GM19328 (cell line): ENCODE data around the gene FLT1.
A peak's percentile ranks its signal among the peaks of the same experiment; 100 is the strongest.

ENCODE experiments used
- ATAC-seq: cut with Tn5 transposase; IDR thresholded peaks from one replicate; pipeline ENCODE4 v1.9.1; 2021; ENCODE audit warnings: mild to moderate bottlenecking, moderate library complexity; ENCODE audit not compliant: unreplicated experiment

Gene FLT1

DNA sequence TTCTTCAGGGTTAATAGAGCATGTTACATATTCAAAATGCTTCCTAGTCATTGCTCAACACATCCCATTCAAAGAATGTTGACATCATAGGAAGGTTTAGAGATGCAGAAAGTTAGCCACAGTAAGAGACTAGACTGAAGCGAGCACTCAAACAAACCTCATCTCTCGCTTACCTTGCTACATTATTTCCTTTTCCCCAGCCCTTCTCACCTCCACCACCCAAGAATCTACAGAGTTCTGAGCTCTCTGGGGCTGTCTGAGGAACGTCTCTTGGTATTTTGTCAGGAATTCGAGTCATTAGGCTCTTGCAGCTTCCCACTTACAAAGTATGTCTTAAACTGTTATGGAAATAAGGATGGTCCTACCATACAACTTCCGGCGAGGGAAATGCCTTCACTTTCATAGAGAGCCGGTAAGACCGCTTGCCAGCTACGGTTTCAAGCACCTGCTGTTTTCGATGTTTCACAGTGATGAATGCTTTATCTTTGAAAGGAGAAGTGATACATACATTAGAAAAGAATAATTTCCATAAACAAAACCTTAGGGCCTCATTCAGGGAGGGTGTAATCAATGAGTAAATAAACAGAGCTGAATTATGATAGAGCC is 65.1 kb downstream of the FLT1 start:
- peak; percentile 87 for ATAC-seq

DNA sequence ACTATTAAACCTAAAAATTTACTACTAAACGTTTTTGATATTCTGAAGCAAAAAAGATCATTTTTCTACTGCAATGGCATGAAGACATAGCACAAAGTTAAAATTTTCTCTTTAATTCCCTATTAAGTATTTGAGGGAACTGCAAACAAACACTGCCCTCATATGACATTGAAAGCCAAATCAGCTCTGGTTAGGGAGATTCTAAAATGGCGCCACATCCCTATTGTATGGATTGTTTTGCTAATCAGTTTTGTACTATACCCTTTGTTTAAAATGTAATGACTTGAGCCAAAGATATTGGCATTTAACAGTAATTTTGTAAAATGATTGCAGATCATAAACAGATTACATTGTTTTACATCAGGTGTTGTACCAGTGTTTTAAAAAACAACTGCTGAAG is 65.8 kb downstream of the FLT1 start:
- no peak for ATAC-seq

DNA sequence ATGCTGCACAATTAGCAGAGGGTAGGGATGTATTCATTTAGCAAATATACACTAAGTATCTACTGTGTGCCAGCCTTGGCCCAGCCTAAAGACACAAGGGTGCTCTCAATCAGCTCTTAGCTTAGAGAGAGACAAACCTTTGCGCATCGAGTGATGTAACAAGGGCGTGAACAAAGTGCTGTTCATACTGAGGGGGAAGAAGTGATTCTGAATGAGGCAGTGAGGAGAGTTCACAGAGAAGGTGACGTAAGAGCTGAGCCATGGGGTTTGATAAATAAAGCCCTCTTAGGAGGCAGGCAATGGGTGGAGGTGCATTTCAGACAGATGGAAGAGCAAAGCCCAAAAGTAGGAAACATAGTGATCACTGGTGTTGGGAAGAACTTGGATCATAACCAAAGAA is 68.5 kb downstream of the FLT1 start:
- ATAC-seq, result no peak

DNA sequence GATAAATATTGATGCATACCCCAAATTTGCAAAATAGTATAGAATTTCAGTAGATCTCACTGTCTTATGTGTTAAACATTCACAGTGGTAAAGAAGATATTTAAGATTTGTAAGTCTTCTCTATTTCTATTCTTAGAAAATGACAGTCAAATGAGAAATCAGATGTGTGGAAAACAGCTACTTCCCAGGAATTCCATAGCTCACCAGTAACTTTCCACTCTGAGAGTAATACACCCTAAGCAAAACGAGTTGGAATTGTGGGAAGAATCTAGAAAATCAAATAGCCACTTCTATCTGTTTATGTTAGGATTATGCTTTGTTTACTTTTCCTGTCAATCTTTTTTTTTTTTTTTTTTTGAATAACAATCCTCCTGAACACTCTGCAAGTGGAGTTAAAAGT is 69.1 kb downstream of the FLT1 start:
- no peak for ATAC-seq

DNA sequence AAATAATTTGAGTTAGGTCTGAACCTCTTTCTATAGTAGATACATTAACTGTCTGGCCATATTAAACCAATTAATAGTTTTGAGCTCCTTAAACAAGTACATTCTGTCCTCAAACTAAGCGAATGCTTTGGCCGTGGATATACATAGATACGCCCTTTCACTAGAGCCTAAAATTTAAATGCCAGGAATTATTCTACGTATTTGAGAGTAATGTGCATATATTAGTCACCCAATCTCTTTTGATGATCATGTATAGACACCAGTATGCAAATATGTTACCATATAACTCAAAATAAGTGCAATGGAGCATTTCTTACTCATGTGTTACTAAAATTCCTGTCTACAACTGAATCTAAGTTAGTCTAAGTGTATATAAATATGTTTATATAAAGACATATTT is 70.4 kb downstream of the FLT1 start:
- no peak for ATAC-seq

DNA sequence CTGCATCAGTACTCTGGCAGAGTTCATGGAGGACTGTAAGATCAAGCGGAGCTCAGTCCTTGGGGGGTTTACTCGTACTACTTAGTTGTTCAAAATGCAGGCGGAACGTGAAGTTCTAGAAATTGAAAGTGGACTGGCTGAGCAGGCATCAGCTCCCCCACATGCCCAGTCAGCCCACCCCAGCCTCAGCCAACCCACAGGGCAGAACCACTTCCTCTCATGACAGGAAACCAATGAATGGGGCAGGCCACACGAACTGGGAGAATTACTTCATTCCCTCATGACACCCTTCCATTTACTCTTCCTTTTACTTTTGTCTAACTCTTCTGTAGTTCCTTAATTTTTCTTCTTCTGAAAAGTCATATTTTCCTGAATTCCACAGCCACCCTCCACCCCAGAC is 71.9 kb downstream of the FLT1 start:
- ATAC-seq, result no peak

DNA sequence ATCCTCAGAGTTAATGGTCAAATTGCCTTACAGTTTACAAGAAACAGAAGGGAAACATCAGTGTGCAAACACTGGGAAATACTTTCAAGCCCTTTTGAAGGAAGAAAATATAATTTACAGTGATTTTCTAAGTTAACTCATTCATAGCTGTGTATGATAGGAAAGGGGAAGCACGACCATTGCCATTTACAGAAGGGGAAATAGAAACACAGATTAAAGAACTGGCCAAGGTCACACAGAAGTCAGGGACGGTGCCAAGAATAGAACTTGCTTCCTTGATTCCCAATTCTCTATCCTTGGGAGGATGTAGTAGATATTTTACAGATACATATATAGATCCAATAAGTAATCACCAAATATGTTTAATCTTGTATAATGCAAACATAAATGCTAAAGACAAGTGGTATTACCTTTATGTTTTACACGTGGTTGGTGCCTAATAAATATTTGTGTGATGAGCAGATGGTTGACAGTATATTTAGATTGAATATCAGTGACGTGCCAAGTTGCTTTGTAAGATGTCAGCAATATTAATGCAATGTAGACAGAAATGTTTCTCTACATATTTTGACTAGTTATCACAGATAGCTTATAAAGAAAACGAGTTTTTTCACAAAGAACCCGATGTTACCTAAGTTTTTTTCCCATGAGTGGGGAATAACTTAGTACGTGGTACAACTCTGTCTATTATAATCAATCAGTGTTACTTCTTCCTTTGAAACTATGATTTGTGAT is 73.1 kb downstream of the FLT1 start:
- ATAC-seq, result no peak

DNA sequence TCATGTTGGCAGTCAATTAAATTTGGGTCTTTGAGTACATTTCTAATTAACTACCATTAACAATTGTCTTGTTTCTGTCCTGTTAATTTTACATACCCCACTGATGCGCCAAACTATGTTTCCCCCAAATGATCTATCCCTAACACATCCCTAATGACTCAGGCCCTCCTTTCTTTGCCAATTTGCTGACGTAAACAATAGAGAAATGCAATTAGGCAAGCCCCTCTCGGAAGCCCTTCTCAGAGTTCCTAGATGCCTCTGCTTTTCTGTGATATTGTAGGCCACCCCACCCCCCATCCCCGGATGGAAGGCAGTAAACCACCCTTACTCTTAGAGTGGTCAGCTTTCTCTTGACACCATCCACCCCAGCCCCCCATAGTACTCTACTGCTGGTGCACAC is 74.2 kb downstream of the FLT1 start:
- no peak for ATAC-seq

DNA sequence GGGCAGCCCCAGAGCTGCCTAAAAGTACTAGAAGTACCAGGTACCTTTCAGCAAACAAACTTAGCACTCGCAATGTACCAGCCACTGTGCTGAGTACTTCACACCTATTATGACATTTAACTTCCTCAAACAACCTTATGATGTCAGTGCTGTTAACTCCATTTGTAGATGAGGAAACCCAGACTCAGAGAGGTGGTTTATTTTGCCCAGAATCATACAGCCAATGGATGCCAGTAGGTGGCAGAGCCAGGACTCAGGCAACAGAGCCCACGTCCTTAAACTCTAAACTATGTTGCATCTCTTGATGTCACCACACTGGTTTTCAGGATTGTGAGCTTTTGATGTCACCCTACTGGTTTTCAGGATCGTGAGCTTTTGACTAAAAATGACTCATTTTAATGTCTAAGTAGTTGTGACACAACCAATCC is 78.9 kb downstream of the FLT1 start:
- ATAC-seq, result no peak

DNA sequence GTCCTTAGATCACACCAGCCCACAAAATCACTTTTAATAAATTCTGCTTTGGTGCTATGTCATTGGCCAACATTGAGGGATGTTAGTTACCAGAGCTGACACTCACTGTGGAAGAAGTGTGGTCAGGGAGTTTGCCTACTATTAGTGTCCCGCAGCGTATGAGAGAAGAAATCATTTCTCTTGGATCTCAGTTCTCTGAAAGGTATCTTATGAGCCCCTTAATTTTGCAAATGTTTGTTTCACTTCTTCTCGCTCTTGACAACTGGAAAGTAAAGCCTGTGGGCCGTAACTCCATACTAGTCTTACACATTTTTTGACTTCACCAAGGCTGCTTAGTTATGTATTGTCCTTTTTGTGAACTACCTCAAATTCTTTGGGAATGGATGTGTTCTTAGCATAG is 80.9 kb downstream of the FLT1 start:
- ATAC-seq, result no peak

DNA sequence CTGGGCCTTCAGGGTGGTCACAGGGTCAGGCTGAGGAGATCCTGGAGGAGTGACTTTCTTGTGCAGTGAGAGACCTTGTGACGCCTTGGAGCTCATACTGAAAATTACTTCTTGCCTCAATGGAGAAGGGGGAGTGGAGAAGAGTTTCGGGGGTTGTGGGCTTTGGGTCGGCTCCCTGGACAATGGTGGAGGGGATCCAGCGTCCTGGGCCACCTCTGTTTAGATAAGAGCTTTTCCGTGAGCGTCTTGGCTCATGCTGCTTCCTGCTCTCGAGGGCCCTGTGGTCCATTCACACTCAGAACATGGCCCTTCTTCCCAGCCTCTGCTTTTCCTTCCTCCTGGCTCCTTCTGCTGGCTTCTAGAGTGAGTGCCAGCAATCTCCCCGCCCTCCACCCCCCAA is 81.9 kb downstream of the FLT1 start:
- no peak for ATAC-seq

DNA sequence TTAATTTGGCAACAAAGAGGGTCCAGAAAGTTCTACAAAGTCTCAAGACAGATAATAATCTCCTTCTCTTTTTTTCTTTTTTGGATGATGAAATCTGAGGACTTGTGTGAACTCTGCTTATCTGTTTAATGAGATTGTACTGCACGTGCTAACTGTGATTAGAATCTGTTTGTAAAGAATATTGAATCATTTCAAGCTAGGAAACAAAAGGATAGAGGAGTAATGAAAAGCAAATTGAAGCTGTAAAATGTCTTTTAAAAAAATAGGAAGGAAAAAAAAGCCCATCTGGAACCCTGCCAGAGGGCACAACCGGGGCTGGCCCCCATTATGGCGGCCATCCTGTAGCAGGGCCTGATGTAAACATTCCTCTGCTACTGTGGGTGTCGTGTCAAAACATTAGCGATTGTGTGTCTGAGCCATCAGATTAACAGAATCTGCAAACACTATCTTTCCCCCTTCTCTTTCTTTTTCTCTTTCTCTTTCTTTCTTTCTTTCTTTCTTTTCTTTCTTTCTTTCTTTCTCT is 83.0 kb downstream of the FLT1 start:
- no peak for ATAC-seq

DNA sequence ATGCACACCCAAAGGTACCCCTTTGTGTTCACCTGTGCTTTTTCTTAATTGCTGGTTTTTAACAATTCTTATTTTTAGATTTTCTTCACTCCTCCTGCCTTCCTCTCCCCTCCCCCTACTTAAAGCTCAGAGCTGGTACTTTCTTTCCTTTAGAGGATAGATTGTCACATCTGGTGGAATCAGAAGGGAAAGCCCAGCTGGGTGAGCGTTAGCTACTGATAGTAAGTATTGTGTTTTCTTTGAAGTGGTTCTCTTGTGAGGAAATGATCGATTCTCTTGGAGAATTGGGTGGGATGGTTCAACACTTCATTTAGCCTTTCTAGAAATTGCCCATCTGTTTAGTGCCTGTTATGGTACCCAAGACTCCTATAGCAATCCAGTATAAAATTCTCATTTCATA is 84.8 kb downstream of the FLT1 start:
- no peak for ATAC-seq

DNA sequence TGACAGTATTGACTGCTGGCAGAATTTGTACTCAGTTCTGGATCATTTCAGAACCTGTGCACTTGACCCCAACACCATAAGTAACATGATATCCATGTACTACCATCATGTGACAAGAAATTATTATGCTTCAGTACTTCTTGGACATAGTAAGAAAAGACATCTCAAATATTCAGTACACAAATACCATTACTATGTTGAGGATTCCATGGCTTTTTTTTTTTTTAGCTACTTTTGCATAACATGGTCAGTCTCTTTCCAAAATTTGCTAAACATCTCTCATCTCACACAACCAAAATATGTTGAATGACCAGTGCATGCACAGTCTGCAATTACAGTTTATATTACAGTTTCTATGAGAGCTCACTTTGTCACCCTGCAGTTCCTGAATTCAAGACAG is 85.3 kb downstream of the FLT1 start:
- no peak for ATAC-seq

DNA sequence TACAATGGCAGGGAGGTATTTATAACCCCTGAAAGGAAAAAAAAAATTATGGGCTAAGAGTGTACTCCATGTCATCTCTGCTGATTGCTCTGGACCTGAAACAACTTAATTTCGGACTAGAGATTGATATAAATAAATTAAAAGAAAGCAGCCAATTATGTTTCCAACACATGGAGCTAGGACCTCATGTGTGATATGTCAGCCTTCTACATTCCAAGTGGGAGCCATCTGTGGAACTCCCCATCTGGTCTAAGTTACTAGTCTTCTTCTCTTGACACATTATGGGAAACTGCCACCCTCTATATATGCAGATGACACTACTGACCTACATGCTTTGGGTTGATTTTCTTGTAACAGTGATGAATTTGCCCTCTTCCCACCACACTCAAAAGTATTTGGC is 86.1 kb downstream of the FLT1 start:
- no peak for ATAC-seq

DNA sequence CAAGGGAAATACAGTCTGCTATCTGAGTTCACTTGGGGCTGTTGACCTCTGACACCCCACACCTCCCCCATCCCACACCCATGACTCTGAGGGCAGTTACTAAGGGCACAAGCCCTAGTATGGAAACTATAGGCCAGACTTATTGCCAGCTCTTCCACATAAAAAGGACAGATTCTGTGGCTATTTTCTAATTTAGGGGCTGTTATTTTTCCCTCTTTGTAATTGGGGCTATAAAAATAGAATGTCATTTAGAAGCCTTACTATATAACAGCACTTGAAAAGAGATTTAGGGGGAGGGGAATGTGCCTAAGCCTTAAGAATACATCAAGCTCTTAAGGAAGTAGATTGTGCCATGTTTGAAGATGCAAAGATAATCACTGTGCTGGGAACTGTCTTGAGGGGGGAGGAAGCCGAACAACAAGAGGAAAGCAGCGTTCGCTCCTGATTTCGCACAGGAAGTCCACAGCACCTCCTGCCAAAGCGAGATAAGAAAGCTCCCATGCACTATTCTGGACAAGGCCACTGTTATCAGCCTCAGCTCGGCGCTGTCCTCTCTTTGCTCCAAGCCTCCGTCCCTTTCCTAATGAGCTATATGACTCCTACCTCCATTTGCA is 86.6 kb downstream of the FLT1 start:
- no peak for ATAC-seq

DNA sequence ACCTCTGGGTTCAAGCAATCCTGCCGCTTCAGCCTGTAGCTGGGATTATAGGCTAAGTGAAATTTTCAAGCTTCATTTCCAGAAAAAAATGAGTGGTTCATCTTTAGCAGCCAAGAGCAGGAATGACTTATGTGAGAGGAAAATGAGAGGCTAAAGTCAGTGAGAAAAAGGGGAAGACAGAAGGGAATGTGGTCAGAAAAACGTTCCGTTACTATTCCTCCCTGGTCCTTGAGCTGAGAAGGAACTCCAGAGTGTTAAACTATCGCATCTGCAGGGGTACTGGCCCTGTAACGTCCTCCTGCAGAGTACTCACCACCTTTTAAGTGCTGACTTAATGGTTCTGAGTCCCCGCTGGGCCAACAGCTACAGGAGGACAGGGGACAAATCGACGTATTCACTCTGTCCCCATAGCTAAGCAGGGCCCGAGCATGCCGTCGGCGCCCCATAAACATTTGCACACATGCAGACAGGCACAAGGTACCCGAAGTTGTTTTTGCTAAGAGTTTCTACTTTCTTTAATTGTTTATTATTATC is 88.1 kb downstream of the FLT1 start:
- no peak for ATAC-seq

DNA sequence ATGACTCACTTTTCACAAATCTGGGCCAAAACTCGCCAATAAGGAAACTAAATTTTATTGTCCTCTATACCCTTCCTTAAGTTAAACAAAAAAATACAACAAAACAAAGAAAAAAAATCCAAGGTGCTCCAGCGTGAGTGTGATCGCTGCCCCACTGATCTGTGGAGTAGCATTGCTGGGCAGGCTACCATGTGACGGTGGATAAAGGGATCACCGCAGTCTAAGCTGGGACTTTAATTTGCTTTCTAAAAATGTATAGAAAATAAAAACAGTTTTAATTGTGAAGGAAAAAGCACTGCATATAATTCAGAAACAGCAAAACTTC is 92.9 kb downstream of the FLT1 start:
- no peak for ATAC-seq

DNA sequence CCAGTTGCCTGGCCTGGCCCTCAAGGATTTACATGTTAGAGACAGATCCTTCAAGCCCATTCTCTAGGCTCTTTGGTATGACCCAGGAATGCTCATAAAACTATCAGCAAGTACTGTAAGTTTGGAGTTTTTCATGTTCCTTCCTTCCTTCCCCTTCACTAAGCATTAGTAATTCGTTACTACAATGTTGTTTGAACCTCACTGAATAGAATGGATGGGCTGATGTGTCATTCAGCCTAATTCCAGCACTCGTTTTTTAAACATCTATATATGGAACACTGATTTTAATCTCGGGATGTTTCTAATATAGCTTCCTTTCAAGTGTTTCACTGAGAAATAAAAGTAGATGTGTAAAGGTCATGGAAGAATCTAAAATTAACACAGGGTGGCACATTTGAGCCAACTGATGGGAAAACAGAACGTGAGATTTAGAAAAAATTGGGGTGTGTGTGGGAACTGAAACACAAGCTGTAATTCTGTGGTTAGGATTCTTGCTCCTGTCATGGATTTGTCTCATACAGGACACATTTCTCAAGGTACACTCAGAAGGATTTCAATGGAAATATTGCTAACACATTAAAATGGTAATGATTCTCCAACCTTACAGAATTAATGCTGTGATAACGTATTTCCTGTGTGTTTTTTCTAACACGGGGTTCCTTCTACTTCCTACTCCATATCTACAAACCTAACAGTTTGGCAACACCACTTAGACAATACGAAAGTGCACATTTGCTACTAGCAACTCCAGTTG is 93.4 kb downstream of the FLT1 start:
- ATAC-seq, result no peak

DNA sequence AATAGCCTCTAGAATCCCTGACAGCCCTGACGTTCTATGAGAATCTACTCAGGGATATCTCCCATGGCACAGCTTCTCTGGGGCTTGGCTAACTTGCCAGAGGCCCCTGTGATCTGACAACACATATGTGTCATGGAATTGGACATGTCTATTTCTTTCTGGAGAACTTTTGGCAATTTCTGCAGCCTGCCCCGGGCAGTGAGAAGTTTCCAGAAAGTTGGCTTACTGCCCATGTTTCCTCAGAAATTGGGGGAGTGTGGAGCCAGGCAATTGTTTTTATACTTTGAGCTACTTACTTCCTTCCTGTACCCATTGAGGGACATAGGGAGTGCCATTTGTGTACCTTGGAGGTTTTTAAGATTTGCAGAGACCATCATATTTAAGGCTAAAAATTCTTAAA is 98.9 kb downstream of the FLT1 start:
- ATAC-seq, result no peak

DNA sequence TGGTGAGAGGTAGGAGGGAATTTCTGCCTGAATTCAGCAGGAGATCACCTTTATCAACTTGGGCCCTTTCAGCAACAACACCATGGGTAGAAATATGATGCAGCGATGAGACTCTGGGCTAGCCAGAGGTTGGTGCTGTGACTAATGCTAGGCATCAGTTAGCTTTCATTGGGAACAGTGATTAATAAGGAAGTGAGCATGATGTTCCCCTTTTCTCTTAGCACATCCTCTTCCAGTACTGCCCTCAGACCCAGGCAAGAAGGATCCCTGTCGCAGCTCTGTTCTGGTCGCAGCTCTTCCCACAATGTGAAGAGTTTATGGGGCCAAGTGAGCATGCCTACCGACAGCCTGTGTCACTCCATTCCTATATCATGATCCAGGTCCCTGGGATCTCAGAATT is 100.5 kb downstream of the FLT1 start:
- ATAC-seq, result no peak
